IMR-90 (cell line): Measurements from ENCODE around the gene CENPM. TPM values are rescaled to one million over a fixed set of nuclear protein-coding genes. Genes with fewer than 3 reads are reported as not detected.

Experiments
- ATAC-seq: fragments of 200-7000 bp; cut with Tn5 transposase; 2 replicates; pipeline ENCODE4 v1.9.1; 2020; ENCODE audit warnings: low read depth, mild to moderate bottlenecking, moderate library complexity
- BruUV-seq: library from RNA; stranded (reverse); fragments of 400-500 nt; replicated peaks from 2 replicates; lab custom pipeline; 2021; lab: Mats Ljungman, UMichigan
- CTCF ChIA-PET: fragments of 300-600 bp; formaldehyde crosslinking; extraction: SDS; loops from one replicate; lab custom pipeline; 2021; ENCODE audit warnings: antibody characterized with exemption; lab: Yijun Ruan, JAX
- POLR2A ChIA-PET: fragments of 300-600 bp; sonication (Branson Sonifier 250); formaldehyde crosslinking; loops from one replicate; lab custom pipeline; 2022; ENCODE audit warnings: antibody characterized with exemption; ENCODE audit not compliant: unreplicated experiment; lab: Charles Lee
- DNase-seq: peaks from one replicate; pipeline ENCODE4 v3.0.0; 2013
- H2AFZ ChIP-seq: replicated peaks from 2 replicates; pipeline ENCODE3; 2013; ENCODE audit warnings: low read length, mild to moderate bottlenecking; ENCODE audit not compliant: poor library complexity
- H2AK5ac ChIP-seq: 2 replicates; pipeline ENCODE4 v1.6.1; 2013; ENCODE audit warnings: low read depth, low read length, inconsistent platforms
- H2AK9ac ChIP-seq: replicated peaks from 2 replicates; pipeline ENCODE3; 2013; ENCODE audit warnings: mild to moderate bottlenecking, low read depth, low read length, moderate library complexity; ENCODE audit not compliant: poor library complexity
- H2BK120ac ChIP-seq: 2 replicates; pipeline ENCODE4 v1.6.1; 2013; ENCODE audit warnings: low read depth, low read length, inconsistent platforms
- H2BK15ac ChIP-seq: 3 replicates; pipeline ENCODE4 v1.6.1; 2013; ENCODE audit warnings: low read depth, low read length, inconsistent platforms
- H2BK20ac ChIP-seq: 2 replicates; pipeline ENCODE4 v1.6.1; 2013; ENCODE audit warnings: low read depth, mild to moderate bottlenecking, inconsistent platforms, low read length, moderate library complexity
- H2BK5ac ChIP-seq: 2 replicates; pipeline ENCODE4 v1.6.1; 2013; ENCODE audit warnings: mild to moderate bottlenecking, low read depth, low read length, inconsistent platforms; ENCODE audit not compliant: poor library complexity, severe bottlenecking
- H3K14ac ChIP-seq: replicated peaks from 2 replicates; pipeline ENCODE4 v1.6.1; 2013; ENCODE audit warnings: low read depth, low read length, inconsistent platforms
- H3K18ac ChIP-seq: 2 replicates; pipeline ENCODE4 v1.6.1; 2013; ENCODE audit warnings: low read depth, low read length, control low read depth
- H3K23ac ChIP-seq: 2 replicates; pipeline ENCODE4 v1.6.1; 2013; ENCODE audit warnings: low read depth, low read length, inconsistent platforms
- H3K27ac ChIP-seq: 2 replicates; pipeline ENCODE4 v1.5.1; 2013; ENCODE audit warnings: mild to moderate bottlenecking, control low read depth, low read length; ENCODE audit not compliant: insufficient read depth
- H3K27me3 ChIP-seq: 2 replicates; pipeline ENCODE4 v1.6.1; 2013; ENCODE audit warnings: low read length; ENCODE audit not compliant: control insufficient read depth, insufficient read depth
- H3K36me3 ChIP-seq: 2 replicates; pipeline ENCODE4 v1.6.1; 2013; ENCODE audit warnings: low read length, mixed read lengths; ENCODE audit not compliant: control insufficient read depth, insufficient read depth
- H3K4ac ChIP-seq: 2 replicates; pipeline ENCODE4 v1.6.1; 2013; ENCODE audit warnings: low read depth, low read length, inconsistent platforms
- H3K4me1 ChIP-seq: 2 replicates; pipeline ENCODE4 v1.6.1; 2013; ENCODE audit warnings: low read length, mixed read lengths; ENCODE audit not compliant: control insufficient read depth, insufficient read depth
- H3K4me2 ChIP-seq: 2 replicates; pipeline ENCODE4 v1.6.1; 2013; ENCODE audit warnings: low read depth, mild to moderate bottlenecking, control low read depth, low read length, moderate library complexity
- H3K4me3 ChIP-seq: 2 replicates; pipeline ENCODE4 v1.5.1; 2013; ENCODE audit warnings: low read depth, mild to moderate bottlenecking, control low read depth, low read length, moderate library complexity; ENCODE audit not compliant: insufficient read depth
- H3K56ac ChIP-seq: 2 replicates; pipeline ENCODE4 v1.6.1; 2013; ENCODE audit warnings: low read length, inconsistent platforms; ENCODE audit not compliant: insufficient read depth; ENCODE audit errors: extremely low read depth
- H3K79me1 ChIP-seq, 2 experiments: 2 replicates each; pipeline ENCODE4 v1.6.1; 2013; ENCODE audit warnings: low read length in 2 of 2, inconsistent platforms in 1 of 2, low read depth in 1 of 2
- H3K9ac ChIP-seq: 2 replicates; pipeline ENCODE4 v1.6.1; 2013; ENCODE audit warnings: low read depth, low read length, control low read depth
- H3K9me1 ChIP-seq: 2 replicates; pipeline ENCODE4 v1.6.1; 2013; ENCODE audit warnings: low read length, inconsistent platforms; ENCODE audit not compliant: insufficient read depth
- H3K9me3 ChIP-seq: 2 replicates; pipeline ENCODE4 v1.6.1; 2013; ENCODE audit warnings: low read length; ENCODE audit not compliant: control insufficient read depth, insufficient read depth
- H4K20me1 ChIP-seq: 2 replicates; pipeline ENCODE4 v1.6.1; 2013; ENCODE audit warnings: low read length, inconsistent platforms; ENCODE audit not compliant: insufficient read depth
- H4K5ac ChIP-seq: 2 replicates; pipeline ENCODE4 v1.6.1; 2013; ENCODE audit warnings: mild to moderate bottlenecking, low read depth, low read length, control low read depth
- H4K8ac ChIP-seq, 2 experiments: 2 replicates each; pipeline ENCODE4 v1.6.1; 2013; ENCODE audit warnings: low read depth in 2 of 2, low read length in 2 of 2, control low read depth in 1 of 2, inconsistent platforms in 1 of 2
- H4K91ac ChIP-seq: 2 replicates; pipeline ENCODE4 v1.6.1; 2013; ENCODE audit warnings: low read depth, low read length, inconsistent platforms; ENCODE audit not compliant: insufficient read depth
- BHLHE40 ChIP-seq: fragments of 150-350 bp; IDR thresholded peaks from 2 replicates; pipeline ENCODE4 v1.6.1; 2016; ENCODE audit warnings: mild to moderate bottlenecking, low read depth, low read length
- CEBPB ChIP-seq: IDR thresholded peaks from 2 replicates; pipeline ENCODE4 v1.6.1; 2012; ENCODE audit warnings: low read depth, low read length, improper control_type of control experiment
- FOS ChIP-seq: fragments of 150-350 bp; IDR thresholded peaks from 2 replicates; pipeline ENCODE4 v1.6.1; 2016; ENCODE audit warnings: low read depth, low read length
- NFE2L2 ChIP-seq: fragments of 150-350 bp; IDR thresholded peaks from 2 replicates; pipeline ENCODE4 v1.6.1; 2016; ENCODE audit warnings: low read depth, mild to moderate bottlenecking, low read length
- POLR2A ChIP-seq: IDR thresholded peaks from 2 replicates; pipeline ENCODE4 v1.6.1; 2012; ENCODE audit warnings: mild to moderate bottlenecking, low read depth, low read length
- RAD21 ChIP-seq: IDR thresholded peaks from 2 replicates; pipeline ENCODE4 v1.6.1; 2012; ENCODE audit warnings: low read length, improper control_type of control experiment
- SMC3 ChIP-seq: fragments of 150-350 bp; IDR thresholded peaks from 2 replicates; pipeline ENCODE4 v1.6.1; 2016; ENCODE audit warnings: low read depth, mild to moderate bottlenecking, antibody characterized with exemption, low read length, moderate library complexity
- USF2 ChIP-seq: fragments of 150-350 bp; IDR thresholded peaks from 2 replicates; pipeline ENCODE4 v1.6.1; 2017; ENCODE audit warnings: mild to moderate bottlenecking, antibody characterized with exemption, low read length, low read depth
- WGBS, 2 experiments: methylation state at CpG; one replicate each; pipeline versions ENCODE4 v1.1.5 to v1.1.7; 2013; ENCODE audit warnings: missing lambda C conversion rate in 2 of 2; ENCODE audit not compliant: insufficient read length in 1 of 2; ENCODE audit errors: extremely low coverage in 2 of 2; 5-methylcytosine and 5-hydroxymethylcytosine counted together
- dilution Hi-C: fragments of 300-500 bp; cut with HindIII; formaldehyde crosslinking; loops from one replicate; pipeline ENCODE4 v1.14.3; 2018; ENCODE audit warnings: low sequenced_read_pairs; ENCODE audit not compliant: unreplicated experiment
- in situ Hi-C: fragments of 300-500 bp; cut with MboI; formaldehyde crosslinking; loops from 3 replicates; pipeline ENCODE4 v1.14.3; 2019; ENCODE audit warnings: low sequenced_read_pairs, inconsistent platforms, mixed read lengths
- intact Hi-C: fragments of 100-400 bp; cut with micrococcal nuclease; formaldehyde crosslinking; loops from 2 replicates; pipeline ENCODE4 v1.10.0; 2022
- polyA plus RNA-seq, 3 experiments: library from polyadenylated mRNA; depleted of rRNA; stranded (reverse); fragments of >200 nt; gene quantifications; 2 replicates each; pipeline ENCODE4 v1.2.3, GENCODE V29; 2012; ENCODE audit warnings: low replicate concordance in 1 of 3
- total RNA-seq: library from RNA; depleted of rRNA; stranded (reverse); fragments of >200 nt; gene quantifications from 2 replicates; pipeline ENCODE4 v1.2.3, GENCODE V29; 2012

Gene CENPM
- total and polyA plus RNA-seq, 2 of the 4 experiments (the other 2 are of a cell fraction), result 18.1 to 20.1 TPM

- Histone ChIP-seq H3K9me3 (no peaks in the 10 kb centered on the region), H2BK5ac (no peak overlapping the region), H3K4me2 (no peak overlapping the region), H4K5ac (no peak overlapping the region), H4K20me1 (no peaks in the 10 kb centered on the region), H3K4me3 (no peak overlapping the region), H3K9me1 (no peaks in the 10 kb centered on the region), H3K27me3 (peaks cover 25% of the 10 kb centered on the region), H3K79me1 (no peaks in the 10 kb centered on the region), H2AK5ac (no peak overlapping the region), H3K4me1 (no peaks in the 10 kb centered on the region), H3K56ac (no peak overlapping the region), H4K8ac (no peak overlapping the region), H2BK15ac (no peak overlapping the region), H2BK120ac (no peak overlapping the region), H3K36me3 (no peaks in the 10 kb centered on the region), H3K14ac (no peak overlapping the region), H2AFZ (no peak overlapping the region), H2BK20ac (no peak overlapping the region), H3K18ac (no peak overlapping the region), H3K9ac (no peak overlapping the region), H3K23ac (no peak overlapping the region), H2AK9ac (no peak overlapping the region), H3K27ac (no peak overlapping the region), H3K4ac (no peak overlapping the region), H4K91ac (no peak overlapping the region)
- ATAC-seq (no peak), DNase-seq (no peak)
- in situ Hi-C loops (no loop called here), intact Hi-C loops (no loop called here), dilution Hi-C loops (no loop called here)
- no CpG with 5 or more reads among the region's 7 CpGs for WGBS, 2 experiments
- POLR2A ChIA-PET, result no interaction called here
- CTCF ChIA-PET, result no interaction called here
- TF ChIP-seq CEBPB, result no peak
- no peak for TF ChIP-seq USF2
- TF ChIP-seq SMC3, result no peak
- no peak for TF ChIP-seq BHLHE40
- TF ChIP-seq FOS, result no peak
- TF ChIP-seq POLR2A, result no peak
- TF ChIP-seq RAD21, result no peak
- no peak for TF ChIP-seq NFE2L2
- no TSS peak for BruUV-seq
These were observed 44.2 kb upstream of the CENPM start for GRCh38 chr22:41991111-41991510.
